Measurements from ENCODE around the gene ITGB8. TPM values are rescaled to one million over a fixed set of nuclear protein-coding genes. Genes with fewer than 3 reads are reported as not detected.

The ITGB8 gene
- total RNA-seq, 4 donors from 2014 or later = 14.0 to 33.6 (median 17.7) TPM

DNA sequence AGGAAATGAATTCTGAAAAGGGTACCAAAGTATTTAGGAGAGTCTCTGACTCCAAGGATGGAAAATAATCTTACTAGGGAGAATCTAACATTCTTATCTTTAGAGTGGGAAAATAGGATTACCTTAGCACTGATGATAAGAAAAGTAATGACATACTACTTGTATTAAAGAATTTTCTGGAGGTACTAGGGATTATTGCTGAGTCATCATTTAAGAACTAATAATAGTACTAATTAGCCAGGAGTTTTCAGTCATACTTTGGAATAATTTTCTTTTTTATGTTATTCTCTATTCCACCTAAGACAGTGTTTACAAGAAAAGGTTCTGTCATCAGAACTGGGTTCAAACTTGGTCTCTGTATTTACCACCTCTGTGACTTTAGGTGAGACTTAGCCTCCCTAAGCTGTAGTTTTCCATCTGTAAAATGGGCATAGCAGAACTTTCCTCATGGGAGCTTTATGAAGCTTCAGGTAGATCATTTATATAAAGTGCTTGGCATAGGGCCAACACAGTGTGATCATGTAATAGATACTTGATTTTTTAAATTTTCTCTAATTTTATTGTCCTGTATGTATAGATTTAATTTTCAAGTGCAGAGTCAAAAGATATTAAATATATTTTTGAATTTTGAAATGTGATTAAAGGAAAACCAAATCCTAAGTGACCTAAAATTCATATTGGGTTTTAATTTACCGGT is 20.4 kb downstream of the ITGB8 start:
- no peak for DNase-seq
- H3K4me3 ChIP-seq (replicated peaks in 1 of 3) = no peak overlapping the region
- H3K36me3 ChIP-seq = no peaks in the 10 kb centered on the region
- WGBS, 2 donors = 76 to 93% methylated on average over 1 of the region's 1 CpG
- TF ChIP-seq CTCF (IDR thresholded peaks at IDR 0.05) (no peak), POLR2A (IDR thresholded peaks at IDR 0.05) (no peak)
- no peaks in the 10 kb centered on the region for H3K9me3 ChIP-seq
- H3K4me1 ChIP-seq = peaks cover 23 to 28% of the 10 kb centered on the region in 2 donors
- no peaks in the 10 kb centered on the region for H3K27me3 ChIP-seq
- peak overlapping the region; percentile 44 to 69 (median 60) for H3K27ac ChIP-seq
- intact Hi-C loops (cut with DNase I) = no loop called here

DNA sequence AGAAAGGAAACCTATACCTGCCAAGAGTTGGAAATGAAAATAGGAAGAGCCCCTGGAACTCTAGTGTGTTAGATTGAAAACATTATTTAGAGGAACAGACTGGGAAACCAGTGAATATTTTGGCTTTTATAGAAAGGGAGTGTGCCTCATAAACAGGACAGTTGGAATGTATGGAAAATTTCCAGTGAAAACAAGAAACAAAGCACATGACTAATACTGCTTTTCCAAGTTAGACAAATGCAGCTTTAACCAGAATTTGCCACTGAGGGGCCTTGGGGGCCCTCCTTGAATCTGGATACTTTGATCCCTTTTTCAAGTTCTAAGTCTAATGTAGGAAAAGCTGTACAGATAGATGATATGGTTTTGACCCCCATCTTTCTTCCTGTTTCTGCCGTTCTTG is 21.2 kb downstream of the ITGB8 start:
- peaks cover 23 to 28% of the 10 kb centered on the region in 2 donors for H3K4me1 ChIP-seq
- H3K27ac ChIP-seq = peak overlapping the region in 1 of 3 donors; percentile 69
- no peak for TF ChIP-seq CTCF (IDR thresholded peaks at IDR 0.05)
- TF ChIP-seq POLR2A (IDR thresholded peaks at IDR 0.05) = no peak
- intact Hi-C loops (cut with DNase I) = no loop called here
- WGBS, 2 donors = 18 to 20% methylated on average over 1 of the region's 1 CpG
- no peak for DNase-seq
- H3K4me3 ChIP-seq (replicated peaks in 1 of 3) = no peak overlapping the region
- no peaks in the 10 kb centered on the region for H3K27me3 ChIP-seq
- no peaks in the 10 kb centered on the region for H3K36me3 ChIP-seq
- no peaks in the 10 kb centered on the region for H3K9me3 ChIP-seq

- Histone ChIP-seq H3K27me3 (no peaks in the 10 kb centered on the region), H3K4me1 (peaks cover 23 to 28% of the 10 kb centered on the region in 2 donors), H3K4me3 (replicated peaks in 1 of 3) (no peak overlapping the region), H3K27ac (peak overlapping the region in 2 of 3 donors; percentile 13 to 69), H3K36me3 (no peaks in the 10 kb centered on the region), H3K9me3 (no peaks in the 10 kb centered on the region)
- TF ChIP-seq POLR2A (IDR thresholded peaks at IDR 0.05) = no peak
- TF ChIP-seq CTCF (IDR thresholded peaks at IDR 0.05) = no peak
- intact Hi-C loops (cut with DNase I) = no loop called here
- no peak for DNase-seq
- 93% methylated on average over 4 of the region's 4 CpGs for WGBS, 2 donors
Measured at GRCh38 chr7:20352573-20353306, 22.0 kb downstream of the ITGB8 start.

- H3K27ac ChIP-seq = no peak overlapping the region
- H3K36me3 ChIP-seq = no peaks in the 10 kb centered on the region
- TF ChIP-seq CTCF (IDR thresholded peaks at IDR 0.05) = no peak
- TF ChIP-seq POLR2A (IDR thresholded peaks at IDR 0.05) = no peak
- H3K9me3 ChIP-seq = no peaks in the 10 kb centered on the region
- no peaks in the 10 kb centered on the region for H3K27me3 ChIP-seq
- intact Hi-C loops (cut with DNase I) = no loop called here
- H3K4me1 ChIP-seq = peaks cover 23 to 28% of the 10 kb centered on the region in 2 donors
- WGBS, 2 donors = 81 to 83% methylated on average over 9 of the region's 9 CpGs
- no peak overlapping the region for H3K4me3 ChIP-seq (replicated peaks in 1 of 3)
- no peak for DNase-seq
Measured at GRCh38 chr7:20354610-20355528, 24.2 kb downstream of the ITGB8 start.

Measured in thyroid gland (tissue), 4 donors.